ENCODE results near the gene ENOX2.

GRCh38 chrX:130623518-130623917 is 279.5 kb downstream of the ENOX2 start:
- TF ChIP-seq CTCF (IDR thresholded peaks at IDR 0.05 in 2 of 3, conservative IDR thresholded peaks at IDR 0.05 in 1 of 3; ENCODE audit: borderline replicate concordance in 1 of 3, insufficient read depth in 1 of 3, low read depth in 2 of 3, low read length in 2 of 3) (no peak), POLR2AphosphoS5 (IDR thresholded peaks at IDR 0.05; ENCODE audit: low read depth, low read length) (no peak), RAD21 (IDR thresholded peaks at IDR 0.05; ENCODE audit: low read depth) (no peak), EGR1 (IDR thresholded peaks at IDR 0.05; ENCODE audit: low read depth) (no peak), POLR2A (IDR thresholded peaks at IDR 0.05; ENCODE audit: borderline replicate concordance, extremely low read depth, insufficient read depth, insufficient read length) (no peak), ATF3 (IDR thresholded peaks at IDR 0.05) (no peak), ELF1 (IDR thresholded peaks at IDR 0.05; ENCODE audit: borderline replicate concordance, low read depth) (no peak)

All from HCT116 (cell line).